ENCODE results near the gene CORO2B.

The CORO2B gene

GRCh38 chr15:68693071-68693470 is 114.3 kb downstream of the CORO2B start:
- Histone ChIP-seq H3K4me3 (ENCODE audit: low read length) (no peak overlapping the region), H3K4me1 (ENCODE audit: insufficient read depth, low read length) (peaks cover 9% of the 10 kb centered on the region; the same call in 1 of the 2 replicates), H3K27me3 (ENCODE audit: insufficient read depth, low read length) (no peaks in the 10 kb centered on the region), H3K27ac (ENCODE audit: low read length) (no peak overlapping the region), H3K9me3 (ENCODE audit: insufficient read depth, low read depth, low read length) (no peaks in the 10 kb centered on the region), H3K36me3 (ENCODE audit: insufficient read depth, low read depth, low read length) (no peaks in the 10 kb centered on the region), H3K9ac (ENCODE audit: low read depth, low read length) (no peak overlapping the region)

- H3K27ac ChIP-seq (ENCODE audit: low read length) = no peak overlapping the region
- H3K9me3 ChIP-seq (ENCODE audit: insufficient read depth, low read depth, low read length) = no peaks in the 10 kb centered on the region
- H3K4me3 ChIP-seq (ENCODE audit: low read length) = no peak overlapping the region
- H3K4me1 ChIP-seq (ENCODE audit: insufficient read depth, low read length) = peaks cover 9% of the 10 kb centered on the region; the same call in 1 of the 2 replicates
- H3K36me3 ChIP-seq (ENCODE audit: insufficient read depth, low read depth, low read length) = no peaks in the 10 kb centered on the region
- no peaks in the 10 kb centered on the region; the same call in 1 of the 2 replicates for H3K27me3 ChIP-seq (ENCODE audit: insufficient read depth, low read length)
- H3K9ac ChIP-seq (ENCODE audit: low read depth, low read length) = no peak overlapping the region
Observed at GRCh38 chr15:68694111-68694510, 115.3 kb downstream of the CORO2B start.

GRCh38 chr15:68695061-68695595 is 116.3 kb downstream of the CORO2B start:
- no peaks in the 10 kb centered on the region for H3K9me3 ChIP-seq (ENCODE audit: insufficient read depth, low read depth, low read length)
- no peaks in the 10 kb centered on the region; the same call in 1 of the 2 replicates for H3K27me3 ChIP-seq (ENCODE audit: insufficient read depth, low read length)
- H3K27ac ChIP-seq (ENCODE audit: low read length) = no peak overlapping the region
- no peaks in the 10 kb centered on the region for H3K36me3 ChIP-seq (ENCODE audit: insufficient read depth, low read depth, low read length)
- H3K4me3 ChIP-seq (ENCODE audit: low read length) = no peak overlapping the region
- no peak overlapping the region for H3K9ac ChIP-seq (ENCODE audit: low read depth, low read length)
- peaks cover 14% of the 10 kb centered on the region; the same call in 1 of the 2 replicates for H3K4me1 ChIP-seq (ENCODE audit: insufficient read depth, low read length)

GRCh38 chr15:68696414-68697363 is 117.9 kb downstream of the CORO2B start:
- Histone ChIP-seq H3K27ac (ENCODE audit: low read length) (no peak overlapping the region), H3K36me3 (ENCODE audit: insufficient read depth, low read depth, low read length) (no peaks in the 10 kb centered on the region), H3K4me1 (ENCODE audit: insufficient read depth, low read length) (peaks cover 24% of the 10 kb centered on the region; the same call in 1 of the 2 replicates), H3K27me3 (ENCODE audit: insufficient read depth, low read length) (no peaks in the 10 kb centered on the region; the same call in 1 of the 2 replicates), H3K9ac (ENCODE audit: low read depth, low read length) (no peak overlapping the region), H3K9me3 (ENCODE audit: insufficient read depth, low read depth, low read length) (no peaks in the 10 kb centered on the region), H3K4me3 (ENCODE audit: low read length) (no peak overlapping the region)

GRCh38 chr15:68697711-68698690 is 119.2 kb downstream of the CORO2B start:
- Histone ChIP-seq H3K27me3 (ENCODE audit: insufficient read depth, low read length) (no peaks in the 10 kb centered on the region; the same call in 1 of the 2 replicates), H3K9ac (ENCODE audit: low read depth, low read length) (no peak overlapping the region), H3K4me3 (ENCODE audit: low read length) (no peak overlapping the region), H3K36me3 (ENCODE audit: insufficient read depth, low read depth, low read length) (no peaks in the 10 kb centered on the region), H3K9me3 (ENCODE audit: insufficient read depth, low read depth, low read length) (no peaks in the 10 kb centered on the region), H3K4me1 (ENCODE audit: insufficient read depth, low read length) (peaks cover 23% of the 10 kb centered on the region; the same call in 1 of the 2 replicates), H3K27ac (ENCODE audit: low read length) (no peak overlapping the region)

GRCh38 chr15:68698708-68699107 is 119.9 kb downstream of the CORO2B start:
- no peak overlapping the region for H3K4me3 ChIP-seq (ENCODE audit: low read length)
- H3K9ac ChIP-seq (ENCODE audit: low read depth, low read length) = no peak overlapping the region
- H3K27me3 ChIP-seq (ENCODE audit: insufficient read depth, low read length) = no peaks in the 10 kb centered on the region; the same call in 1 of the 2 replicates

GRCh38 chr15:68699124-68699880 is 120.5 kb downstream of the CORO2B start:
- Histone ChIP-seq H3K4me1 (ENCODE audit: insufficient read depth, low read length) (peaks cover 21% of the 10 kb centered on the region; the same call in 1 of the 2 replicates), H3K27me3 (ENCODE audit: insufficient read depth, low read length) (no peaks in the 10 kb centered on the region; the same call in 1 of the 2 replicates), H3K36me3 (ENCODE audit: insufficient read depth, low read depth, low read length) (no peaks in the 10 kb centered on the region), H3K4me3 (ENCODE audit: low read length) (no peak overlapping the region), H3K27ac (ENCODE audit: low read length) (no peak overlapping the region), H3K9me3 (ENCODE audit: insufficient read depth, low read depth, low read length) (no peaks in the 10 kb centered on the region), H3K9ac (ENCODE audit: low read depth, low read length) (no peak overlapping the region)

More at GRCh38 chr15:68698708-68699107, 119.9 kb downstream of the CORO2B start:
- H3K9me3 ChIP-seq (ENCODE audit: insufficient read depth, low read depth, low read length) = no peaks in the 10 kb centered on the region
- H3K4me1 ChIP-seq (ENCODE audit: insufficient read depth, low read length) = peaks cover 21% of the 10 kb centered on the region; the same call in 1 of the 2 replicates
- no peak overlapping the region for H3K27ac ChIP-seq (ENCODE audit: low read length)
- no peaks in the 10 kb centered on the region for H3K36me3 ChIP-seq (ENCODE audit: insufficient read depth, low read depth, low read length)

- no peak overlapping the region for H3K27ac ChIP-seq (ENCODE audit: low read length)
- no peak overlapping the region; the same call in 1 of the 2 replicates for H3K4me3 ChIP-seq (ENCODE audit: low read length)
- H3K9ac ChIP-seq (ENCODE audit: low read depth, low read length) = no peak overlapping the region
Observed at GRCh38 chr15:68699881-68700454, 121.2 kb downstream of the CORO2B start.

GRCh38 chr15:68700455-68701123 is 121.8 kb downstream of the CORO2B start:
- Histone ChIP-seq H3K4me3 (ENCODE audit: low read length) (no peak overlapping the region; the same call in 1 of the 2 replicates), H3K9me3 (ENCODE audit: insufficient read depth, low read depth, low read length) (no peaks in the 10 kb centered on the region), H3K27me3 (ENCODE audit: insufficient read depth, low read length) (no peaks in the 10 kb centered on the region; the same call in 1 of the 2 replicates), H3K9ac (ENCODE audit: low read depth, low read length) (no peak overlapping the region), H3K36me3 (ENCODE audit: insufficient read depth, low read depth, low read length) (no peaks in the 10 kb centered on the region), H3K4me1 (ENCODE audit: insufficient read depth, low read length) (peaks cover 15% of the 10 kb centered on the region; the same call in 1 of the 2 replicates), H3K27ac (ENCODE audit: low read length) (peak overlapping the region; percentile 5)

More at GRCh38 chr15:68699881-68700454, 121.2 kb downstream of the CORO2B start:
- H3K4me1 ChIP-seq (ENCODE audit: insufficient read depth, low read length) = peaks cover 21% of the 10 kb centered on the region; the same call in 1 of the 2 replicates
- no peaks in the 10 kb centered on the region for H3K9me3 ChIP-seq (ENCODE audit: insufficient read depth, low read depth, low read length)
- H3K36me3 ChIP-seq (ENCODE audit: insufficient read depth, low read depth, low read length) = no peaks in the 10 kb centered on the region
- H3K27me3 ChIP-seq (ENCODE audit: insufficient read depth, low read length) = no peaks in the 10 kb centered on the region; the same call in 1 of the 2 replicates

GRCh38 chr15:68701886-68702285 is 123.1 kb downstream of the CORO2B start:
- no peak overlapping the region for H3K27ac ChIP-seq (ENCODE audit: low read length)
- no peak overlapping the region for H3K4me3 ChIP-seq (ENCODE audit: low read length)
- H3K27me3 ChIP-seq (ENCODE audit: insufficient read depth, low read length) = no peaks in the 10 kb centered on the region; the same call in 1 of the 2 replicates
- no peaks in the 10 kb centered on the region for H3K36me3 ChIP-seq (ENCODE audit: insufficient read depth, low read depth, low read length)
- H3K9me3 ChIP-seq (ENCODE audit: insufficient read depth, low read depth, low read length) = no peaks in the 10 kb centered on the region
- peaks cover 15% of the 10 kb centered on the region; the same call in 1 of the 2 replicates for H3K4me1 ChIP-seq (ENCODE audit: insufficient read depth, low read length)
- no peak overlapping the region for H3K9ac ChIP-seq (ENCODE audit: low read depth, low read length)

All from iPS-20b (cell line).